Left kidney (tissue), 8 donors: Measurements from ENCODE around the gene CNTN2. TPM values are rescaled to one million over a fixed set of nuclear protein-coding genes. Genes with fewer than 3 reads are reported as not detected.

Source experiments
- DNase-seq: peaks from one replicate; pipeline ENCODE4 v3.0.0-alpha.2; 2013
- long read RNA-seq, 8 donors: transcript quantifications; one replicate each; lab custom pipeline, GENCODE V29; 2026
- polyA plus RNA-seq: library from polyadenylated mRNA; unstranded; fragments of 120-200 nt; gene quantifications from one replicate; pipeline ENCODE4 v1.2.1, GENCODE V29; 2013; ENCODE audit not compliant: insufficient read length

Gene CNTN2, protein sequence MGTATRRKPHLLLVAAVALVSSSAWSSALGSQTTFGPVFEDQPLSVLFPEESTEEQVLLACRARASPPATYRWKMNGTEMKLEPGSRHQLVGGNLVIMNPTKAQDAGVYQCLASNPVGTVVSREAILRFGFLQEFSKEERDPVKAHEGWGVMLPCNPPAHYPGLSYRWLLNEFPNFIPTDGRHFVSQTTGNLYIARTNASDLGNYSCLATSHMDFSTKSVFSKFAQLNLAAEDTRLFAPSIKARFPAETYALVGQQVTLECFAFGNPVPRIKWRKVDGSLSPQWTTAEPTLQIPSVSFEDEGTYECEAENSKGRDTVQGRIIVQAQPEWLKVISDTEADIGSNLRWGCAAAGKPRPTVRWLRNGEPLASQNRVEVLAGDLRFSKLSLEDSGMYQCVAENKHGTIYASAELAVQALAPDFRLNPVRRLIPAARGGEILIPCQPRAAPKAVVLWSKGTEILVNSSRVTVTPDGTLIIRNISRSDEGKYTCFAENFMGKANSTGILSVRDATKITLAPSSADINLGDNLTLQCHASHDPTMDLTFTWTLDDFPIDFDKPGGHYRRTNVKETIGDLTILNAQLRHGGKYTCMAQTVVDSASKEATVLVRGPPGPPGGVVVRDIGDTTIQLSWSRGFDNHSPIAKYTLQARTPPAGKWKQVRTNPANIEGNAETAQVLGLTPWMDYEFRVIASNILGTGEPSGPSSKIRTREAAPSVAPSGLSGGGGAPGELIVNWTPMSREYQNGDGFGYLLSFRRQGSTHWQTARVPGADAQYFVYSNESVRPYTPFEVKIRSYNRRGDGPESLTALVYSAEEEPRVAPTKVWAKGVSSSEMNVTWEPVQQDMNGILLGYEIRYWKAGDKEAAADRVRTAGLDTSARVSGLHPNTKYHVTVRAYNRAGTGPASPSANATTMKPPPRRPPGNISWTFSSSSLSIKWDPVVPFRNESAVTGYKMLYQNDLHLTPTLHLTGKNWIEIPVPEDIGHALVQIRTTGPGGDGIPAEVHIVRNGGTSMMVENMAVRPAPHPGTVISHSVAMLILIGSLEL
- 0.95 TPM for polyA plus RNA-seq
- long read RNA-seq, donor 1, partial matches to known transcripts, result 0 of 1 reads
- long read RNA-seq, donor 1, other reads (novel, unspliced or antisense), result 0 of 1 reads
- long read RNA-seq, donor 2, result 0 reads
- long read RNA-seq, donor 3, result 0 reads
- long read RNA-seq, donor 4, result 0 reads
- long read RNA-seq, donor 5, result 0 reads
- long read RNA-seq, donor 6, result 0 reads
- long read RNA-seq, donor 7, result 0 reads
- long read RNA-seq, donor 8, result 0 reads

DNA sequence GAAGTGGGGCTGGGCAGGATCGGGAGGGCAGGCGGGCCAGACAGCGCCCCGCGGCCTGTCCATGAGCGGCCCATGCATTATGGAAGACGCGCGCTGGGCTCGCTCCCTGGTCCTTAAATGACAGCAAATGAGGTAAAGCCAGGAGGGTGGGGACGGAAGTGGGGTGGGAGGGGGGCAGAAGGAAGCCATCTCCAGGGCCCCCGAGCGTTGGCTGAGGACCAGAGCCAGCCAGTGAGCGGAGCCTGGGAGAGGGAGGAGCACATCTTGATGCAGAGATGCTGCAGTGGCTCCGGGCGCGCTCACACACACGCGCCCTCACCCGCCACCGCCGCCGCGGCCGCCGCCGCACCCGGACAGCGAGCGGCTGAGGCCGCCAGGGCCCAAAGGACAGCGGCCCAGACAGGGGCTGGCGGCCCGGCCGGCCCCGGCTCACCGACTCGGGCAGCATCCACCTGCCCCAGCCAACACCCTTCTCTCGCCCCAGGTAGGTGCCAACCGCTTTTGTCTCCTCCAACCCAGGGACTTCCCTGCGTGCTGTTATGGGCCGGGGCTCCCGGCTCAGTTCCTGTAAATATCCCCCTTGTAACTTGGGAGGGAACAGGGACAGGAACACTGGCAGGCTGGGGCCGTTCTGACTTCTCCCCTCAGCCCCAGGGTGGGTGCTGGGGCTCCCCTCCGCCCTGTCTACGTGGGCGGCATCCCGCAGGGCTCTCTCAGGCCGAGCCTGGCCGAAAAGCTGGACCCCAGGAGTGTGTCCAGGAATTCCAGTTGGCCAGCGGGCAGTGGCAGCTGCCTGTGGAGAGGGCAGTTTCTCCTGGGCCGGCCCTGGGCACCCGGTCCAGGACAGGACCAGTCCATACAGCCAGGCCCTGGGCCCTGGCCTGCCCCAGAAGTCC lies at the start of gene CNTN2:
CNTN2 (plus strand) TSS at position 302 of the 896 bp plus-strand sequence. CDS start 9,974 bp downstream, outside the sequence.
- DNase-seq, result no peak

DNA sequence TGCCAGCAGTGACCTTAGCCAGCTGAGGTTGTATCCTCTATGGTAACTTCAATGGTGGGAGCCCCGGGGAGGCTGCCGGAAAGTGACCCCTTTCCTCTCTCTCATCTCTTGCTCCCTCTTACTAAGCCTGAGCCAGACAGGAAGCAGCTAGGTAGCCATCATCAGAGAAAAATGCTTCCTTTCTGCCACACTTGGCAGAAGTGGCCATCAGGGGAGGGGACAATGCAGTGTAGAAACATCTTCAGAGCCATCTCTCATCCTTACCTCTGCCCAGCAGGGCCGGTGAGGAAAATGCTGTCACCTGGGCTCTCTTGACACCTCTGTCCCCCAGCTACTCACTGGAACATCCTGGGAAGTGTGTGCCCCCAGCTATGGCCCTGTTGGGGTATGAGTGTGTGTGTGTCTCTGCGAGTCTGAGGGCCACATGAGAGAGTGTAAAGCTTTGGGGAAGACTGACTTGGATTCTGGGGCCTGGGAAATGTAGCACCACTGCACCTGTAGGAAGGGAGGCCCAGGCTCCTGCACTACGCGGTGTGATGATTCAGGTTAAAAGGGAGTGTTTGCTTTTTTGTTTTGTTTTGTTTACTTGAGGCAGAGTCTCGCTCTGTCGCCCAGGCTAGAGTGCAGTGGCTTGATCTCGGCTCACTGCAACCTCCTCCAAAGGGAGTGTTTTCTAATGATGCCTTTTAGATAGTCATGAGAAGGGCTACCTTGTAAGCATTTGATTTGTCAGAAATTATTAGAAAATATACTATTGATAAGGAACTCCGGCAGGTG lies 48.7 kb upstream of the CNTN2 start:
- DNase-seq, result no peak

GRCh38 chr1:204996981-204997380 lies 46.0 kb upstream of the CNTN2 start:
- DNase-seq, result no peak

DNA sequence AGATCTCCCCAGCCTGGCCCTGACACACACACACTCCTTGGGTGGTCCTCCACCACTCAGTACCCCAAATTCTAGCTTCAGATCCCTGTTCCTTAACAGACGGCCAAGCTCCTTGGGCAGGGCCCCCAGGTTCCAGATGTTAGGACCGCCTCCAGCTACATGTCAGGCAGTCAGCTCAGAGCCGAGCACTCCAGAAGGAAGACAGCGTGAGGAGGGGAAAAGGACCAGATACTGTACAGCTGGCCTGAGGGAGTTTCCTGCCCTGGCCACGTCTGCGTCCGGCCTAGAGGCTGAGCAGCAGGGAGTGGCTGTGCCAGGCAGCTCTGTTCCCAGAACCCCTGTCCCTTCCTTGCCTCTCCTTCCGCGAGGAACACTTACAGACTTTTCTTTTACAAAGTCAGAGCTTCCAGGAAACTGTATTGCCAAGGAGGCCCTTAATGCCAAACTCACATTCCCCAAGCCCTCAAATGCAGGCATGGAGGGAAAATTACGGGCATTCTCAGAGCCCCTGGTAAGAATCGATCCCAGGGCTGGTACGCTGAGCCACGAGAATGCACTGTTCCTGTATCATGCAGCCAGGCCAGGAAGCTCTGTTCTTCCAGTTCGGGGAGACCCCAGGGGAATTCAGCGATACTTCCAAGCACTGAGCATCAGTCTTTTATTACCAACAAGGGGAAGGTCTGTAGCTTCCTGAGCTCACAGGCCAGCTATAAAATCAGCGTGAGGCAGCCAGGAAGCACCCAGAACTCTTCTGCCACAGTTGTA lies 45.2 kb upstream of the CNTN2 start:
- no peak for DNase-seq

DNA sequence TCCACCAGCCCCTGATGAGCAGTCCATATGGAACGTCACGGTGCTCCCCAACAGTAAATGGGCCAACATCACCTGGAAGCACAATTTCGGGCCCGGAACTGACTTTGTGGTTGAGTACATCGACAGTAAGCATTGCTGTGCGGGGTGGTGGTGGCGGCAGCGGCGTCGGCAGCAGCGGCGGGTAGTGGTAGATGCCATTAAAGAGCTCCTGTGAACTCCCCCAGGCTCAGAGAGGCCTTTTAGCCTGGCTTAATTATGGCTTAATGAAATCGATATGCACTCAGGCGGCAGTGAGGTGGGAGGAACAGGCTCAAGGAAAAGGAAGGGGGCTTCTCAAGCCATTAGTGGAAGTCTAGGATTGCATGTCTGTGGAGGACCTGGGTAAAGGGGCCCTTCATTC lies 41.9 kb upstream of the CNTN2 start:
- DNase-seq, result no peak

GRCh38 chr1:205002705-205003104 lies 40.3 kb upstream of the CNTN2 start:
- DNase-seq, result no peak

GRCh38 chr1:205003358-205004131 lies 39.5 kb upstream of the CNTN2 start:
- DNase-seq, result no peak

DNA sequence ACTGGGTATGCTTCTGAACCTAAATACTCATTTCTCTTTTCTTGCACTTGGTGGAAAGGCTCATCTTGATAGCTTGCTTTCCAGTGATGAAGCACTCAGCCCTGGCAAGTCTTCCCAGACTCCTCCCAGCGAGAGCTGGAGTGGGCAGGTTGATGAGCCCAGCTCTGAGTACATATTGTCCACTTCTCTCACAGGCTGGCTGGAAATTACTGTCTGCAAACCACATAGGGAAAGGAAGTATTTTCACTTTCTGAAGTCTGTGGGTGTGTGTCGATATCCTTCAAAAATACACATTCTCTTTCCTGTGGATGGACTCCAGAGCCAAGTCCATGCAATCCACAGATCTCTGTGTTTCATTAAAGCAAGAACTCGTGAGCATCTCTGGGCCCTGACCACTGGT lies 38.7 kb upstream of the CNTN2 start:
- no peak for DNase-seq

DNA sequence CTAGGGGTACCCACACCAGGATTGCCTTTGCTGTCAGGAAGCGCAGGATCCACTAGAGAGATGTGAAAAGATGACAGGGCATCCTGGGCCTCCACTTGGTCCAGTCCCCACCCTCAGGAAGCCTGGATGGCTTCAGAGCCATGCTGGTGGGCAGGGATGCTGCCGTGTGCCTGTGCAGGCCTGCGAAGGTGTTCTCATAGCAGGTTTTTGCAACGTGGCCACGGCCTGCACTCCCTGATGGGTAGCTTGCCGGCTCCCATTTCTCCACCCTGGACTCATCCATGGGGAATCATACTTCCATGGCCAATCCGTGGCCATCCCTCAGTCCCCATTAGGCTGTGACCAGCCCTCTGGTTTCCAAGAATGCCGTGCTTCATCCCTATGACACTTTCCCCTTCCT lies 34.1 kb upstream of the CNTN2 start:
- DNase-seq, result no peak

DNA sequence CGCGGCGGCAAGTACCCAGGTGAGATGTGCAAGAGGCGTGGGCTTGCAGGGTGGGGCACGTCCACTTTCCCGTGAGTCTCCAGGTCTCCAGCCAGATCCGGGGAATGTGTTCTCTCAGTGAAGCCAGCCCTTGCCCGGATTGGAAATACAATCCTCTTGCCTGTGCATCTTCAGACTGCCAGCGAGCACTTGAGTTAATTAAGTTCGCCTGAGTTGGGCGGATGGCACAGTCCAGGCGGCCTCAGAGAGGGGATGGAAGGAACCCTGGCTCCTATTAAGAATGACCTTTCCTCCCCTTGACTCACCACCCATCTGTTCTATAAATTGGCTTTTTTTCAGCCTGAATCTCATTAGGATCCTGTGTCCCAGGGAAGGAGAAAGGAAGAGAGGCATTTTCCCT lies 33.3 kb upstream of the CNTN2 start:
- no peak for DNase-seq

DNA sequence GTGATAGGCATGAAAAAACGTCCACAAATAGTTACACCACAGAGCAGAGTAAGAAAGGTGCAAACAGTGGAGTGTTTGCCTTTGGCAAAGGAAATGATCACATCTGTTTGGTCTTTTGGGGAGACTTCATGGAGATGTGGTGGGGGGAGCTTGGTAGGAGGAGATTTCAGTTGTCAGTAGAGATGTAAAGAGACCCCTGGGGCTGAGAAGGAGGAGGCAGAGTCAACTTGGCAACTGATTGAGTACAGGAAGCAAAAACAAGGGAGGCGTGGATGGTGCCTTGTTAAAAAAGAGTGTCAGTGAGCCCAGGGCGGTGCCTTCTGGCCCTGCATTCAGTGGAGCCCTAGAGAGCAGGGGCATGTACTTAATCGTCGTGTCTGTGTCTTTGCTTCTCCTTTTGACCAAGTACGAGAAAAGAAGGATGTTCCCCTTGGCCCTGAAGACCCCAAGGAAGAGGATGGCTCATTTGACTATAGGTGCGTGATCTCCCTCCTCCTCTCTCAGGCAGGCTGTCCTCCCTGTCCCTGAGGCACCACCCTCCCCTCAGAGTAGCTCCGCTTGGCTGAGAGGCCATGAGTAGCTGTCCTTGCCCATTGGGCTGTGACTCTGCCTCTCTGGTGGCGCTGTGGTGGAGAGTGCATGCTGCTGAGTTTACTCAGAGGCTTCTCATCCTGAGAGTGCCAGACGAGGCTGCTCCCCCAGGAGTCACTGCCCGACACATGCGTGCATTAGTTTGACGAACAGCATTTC lies 30.4 kb upstream of the CNTN2 start:
- no peak for DNase-seq

DNA sequence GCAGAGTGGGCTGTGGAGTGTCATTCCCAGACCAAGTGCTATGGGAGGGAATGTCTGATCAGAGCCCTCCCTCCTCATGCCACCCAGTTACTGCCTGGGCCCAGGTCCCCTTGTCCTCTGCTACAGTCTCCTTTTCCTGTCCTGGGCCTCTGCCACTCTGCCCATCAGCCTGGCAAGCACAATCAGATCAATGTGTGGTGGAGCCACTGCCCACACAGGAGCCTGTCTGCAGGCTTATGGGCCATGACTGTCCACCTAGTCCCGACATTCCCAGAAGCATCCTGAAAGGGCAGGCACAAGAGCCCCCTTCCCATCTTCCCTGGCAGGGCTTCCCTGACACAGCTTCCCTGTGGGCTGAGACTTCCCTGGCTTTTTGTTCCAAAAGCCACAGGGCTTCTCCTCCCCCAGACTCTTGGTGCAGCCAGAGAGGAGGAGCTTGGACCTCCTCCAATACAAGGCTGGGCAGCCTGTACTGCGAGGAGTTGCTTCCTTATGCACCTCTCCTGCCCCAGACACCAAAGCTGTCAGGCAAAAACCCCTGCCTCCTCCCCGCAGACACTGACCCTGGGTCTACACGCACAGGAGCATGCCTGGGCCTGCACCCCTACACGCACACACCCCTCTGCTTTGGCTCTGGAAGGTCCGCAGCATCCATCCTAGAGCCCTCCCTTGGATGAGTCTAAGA lies 29.2 kb upstream of the CNTN2 start:
- DNase-seq, result no peak

- DNase-seq, result no peak
Measured at GRCh38 chr1:205014783-205015182, 28.2 kb upstream of the CNTN2 start.

DNA sequence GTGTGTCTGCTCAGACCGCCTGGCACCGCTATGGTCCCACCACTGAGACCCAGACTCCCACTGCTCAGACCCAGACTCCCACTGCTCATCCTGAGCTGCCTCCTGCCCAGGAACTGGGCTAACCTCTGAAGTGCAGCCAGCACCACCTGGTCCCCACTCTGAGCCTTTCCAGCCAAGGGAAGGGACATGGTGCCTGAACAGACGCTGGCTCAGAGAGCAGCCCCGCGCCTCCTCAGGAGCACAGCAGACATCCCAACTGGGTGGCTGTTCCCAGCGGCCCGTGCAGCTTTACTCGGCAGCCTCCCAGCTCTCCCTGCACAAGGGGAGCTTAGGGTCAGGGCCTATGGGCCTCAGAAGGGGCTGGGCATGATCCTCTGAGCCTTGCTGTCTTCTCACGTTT lies 27.8 kb upstream of the CNTN2 start:
- DNase-seq, result no peak

DNA sequence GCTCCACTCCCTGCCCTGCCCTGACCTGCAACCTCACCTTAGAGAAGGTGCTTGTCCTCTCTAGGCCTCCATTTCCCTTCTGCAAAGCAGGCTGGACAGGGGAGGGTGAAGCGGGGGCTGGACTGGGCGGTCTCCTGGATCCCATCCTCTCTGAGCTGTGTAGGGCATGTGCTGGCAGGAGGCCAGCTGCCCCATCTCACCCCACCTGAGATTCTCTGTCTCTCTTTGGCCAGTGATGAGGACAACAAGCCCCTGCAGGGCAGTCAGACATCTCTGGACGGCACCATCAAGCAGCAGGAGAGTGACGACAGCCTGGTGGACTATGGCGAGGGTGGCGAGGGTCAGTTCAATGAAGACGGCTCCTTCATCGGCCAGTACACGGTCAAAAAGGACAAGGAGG lies 26.9 kb upstream of the CNTN2 start:
- DNase-seq, result no peak

DNA sequence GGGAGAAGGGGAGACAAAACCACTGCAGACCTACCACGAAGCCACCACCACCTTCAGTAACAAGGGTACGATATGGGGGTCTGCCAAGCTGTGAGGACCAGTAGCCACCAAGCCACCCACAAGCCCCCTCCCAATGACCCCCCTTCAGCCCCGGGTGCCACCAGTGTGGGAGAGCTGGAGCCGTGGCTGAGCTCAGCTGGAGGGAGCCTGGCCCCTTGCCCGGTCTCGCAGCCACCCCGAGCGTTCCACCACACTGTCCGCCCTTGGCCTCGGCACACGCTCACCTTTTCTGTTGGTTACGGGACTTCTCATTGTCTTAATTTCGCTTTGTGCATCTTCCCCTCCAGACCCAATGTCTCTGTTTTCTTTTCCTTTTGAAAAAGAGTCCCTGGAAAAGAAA lies 26.4 kb upstream of the CNTN2 start:
- DNase-seq, result no peak

DNA sequence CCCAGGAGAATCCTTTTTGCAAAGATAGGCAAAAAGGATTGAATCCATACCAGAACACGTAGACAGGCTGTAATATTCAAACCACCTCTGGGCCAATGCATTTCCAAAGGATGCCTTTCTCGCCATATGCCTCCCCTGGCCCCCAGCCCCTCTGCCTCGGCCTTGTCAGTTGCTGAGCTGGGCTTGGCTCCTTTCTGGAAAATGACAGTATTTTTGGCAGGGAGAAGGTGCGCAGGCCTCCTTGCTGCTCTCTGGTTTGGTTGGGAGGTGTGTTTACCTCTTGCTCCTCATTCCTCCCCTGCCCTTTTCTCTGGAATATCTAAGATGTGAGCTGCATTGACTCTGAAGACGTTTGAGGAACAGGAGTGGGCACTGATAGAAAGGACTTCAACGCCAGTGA lies 26.0 kb upstream of the CNTN2 start:
- DNase-seq, result no peak

DNA sequence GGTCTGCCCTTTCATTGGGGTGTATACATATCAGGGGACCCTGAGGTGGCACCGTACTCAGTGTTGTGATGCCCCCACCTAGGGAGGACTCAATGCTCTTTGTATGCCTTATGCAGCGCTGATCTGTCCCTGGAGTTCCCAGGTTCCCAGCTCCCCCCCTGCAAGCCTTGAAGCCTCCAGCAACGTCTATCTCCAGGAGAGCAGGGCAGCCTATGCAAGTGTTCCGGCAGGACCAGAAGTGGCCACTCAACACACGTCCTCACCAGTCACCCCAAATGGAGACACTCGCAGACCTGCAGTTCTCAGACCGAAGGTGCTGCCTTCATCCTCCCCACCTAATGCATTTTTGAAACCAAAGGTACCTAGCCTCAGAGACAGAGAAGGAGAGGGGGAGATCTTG lies 25.2 kb upstream of the CNTN2 start:
- no peak for DNase-seq
